Fibroblast of the aortic adventitia (primary cell): ENCODE results near the gene RIMBP2. TPM values are rescaled to one million over a fixed set of nuclear protein-coding genes. Genes with fewer than 3 reads are reported as not detected.

ENCODE experiments used
- DNase-seq: peaks from one replicate; pipeline ENCODE4 v3.0.0-alpha.2; 2010; ENCODE audit warnings: low read depth
- H3K4me3 ChIP-seq: 2 replicates; pipeline ENCODE4 v1.5.1; 2011; ENCODE audit warnings: low read depth, mild to moderate bottlenecking, control low read depth, low read length, moderate library complexity
- CTCF ChIP-seq: IDR thresholded peaks from 2 replicates; pipeline ENCODE4 v1.5.1; 2011; ENCODE audit warnings: mild to moderate bottlenecking, low read length, control low read depth, inconsistent platforms; ENCODE audit not compliant: insufficient read depth
- total RNA-seq: library from RNA; depleted of rRNA; stranded (reverse); fragments of >200 nt; gene quantifications from 2 replicates; pipeline ENCODE4 v1.2.3, GENCODE V29; 2012; ENCODE audit warnings: low replicate concordance

RIMBP2 gene
- total RNA-seq, 1 donor: not detected

- H3K4me3 ChIP-seq: no peak overlapping the region
- no peak for TF ChIP-seq CTCF
- DNase-seq: no peak
Measured at GRCh38 chr12:130513556-130513955, 202.5 kb downstream of the RIMBP2 start.

- no peak for DNase-seq
- no peak overlapping the region for H3K4me3 ChIP-seq
- no peak for TF ChIP-seq CTCF
Measured at GRCh38 chr12:130511285-130511684, 204.8 kb downstream of the RIMBP2 start.

GRCh38 chr12:130509454-130509853, 206.6 kb downstream of the RIMBP2 start:
- no peak for DNase-seq
- no peak overlapping the region for H3K4me3 ChIP-seq
- no peak for TF ChIP-seq CTCF

- DNase-seq: no peak
- no peak for TF ChIP-seq CTCF
- no peak overlapping the region for H3K4me3 ChIP-seq
Measured at GRCh38 chr12:130508847-130509246, 207.3 kb downstream of the RIMBP2 start.

GRCh38 chr12:130508318-130508717, 207.8 kb downstream of the RIMBP2 start:
- DNase-seq: no peak
- no peak for TF ChIP-seq CTCF
- no peak overlapping the region for H3K4me3 ChIP-seq

GRCh38 chr12:130506844-130507243, 209.3 kb downstream of the RIMBP2 start:
- TF ChIP-seq CTCF: no peak
- no peak overlapping the region for H3K4me3 ChIP-seq
- DNase-seq: no peak

GRCh38 chr12:130504840-130505175, 211.3 kb downstream of the RIMBP2 start:
- TF ChIP-seq CTCF: no peak
- no peak overlapping the region for H3K4me3 ChIP-seq
- no peak for DNase-seq
